Measurements from ENCODE around the gene KCNJ12.

- TF ChIP-seq CTCF (conservative IDR thresholded peaks at IDR 0.05 in 1 of 2, IDR thresholded peaks at IDR 0.05 in 1 of 2; ENCODE audit: extremely low read depth in 1 of 2, insufficient read depth in 1 of 2, low read depth in 1 of 2, low read length in 2 of 2): no peak
- no peak for TF ChIP-seq EZH2 (IDR thresholded peaks at IDR 0.05; ENCODE audit: borderline replicate concordance, low read length)
Observed at GRCh38 chr17:21369395-21369794, 6.8 kb upstream of the KCNJ12 start.
